ENCODE results near the gene ZNF311. TPM values are rescaled to one million over a fixed set of nuclear protein-coding genes. Genes with fewer than 3 reads are reported as not detected.

Gene ZNF311
- total RNA-seq, 2 experiments from 2014 or later, result 0.25 to 0.31 TPM

- H3K4me1 Mint-ChIP-seq (ENCODE audit: low read depth), result peaks cover 16% of the 10 kb centered on the region
- DNase-seq (peak in 13 of 14 experiments; percentile 8 to 74 (median 32)), ATAC-seq (ENCODE audit: poor library complexity) (peak; percentile 44)
- TF ChIP-seq, protein P1, sequence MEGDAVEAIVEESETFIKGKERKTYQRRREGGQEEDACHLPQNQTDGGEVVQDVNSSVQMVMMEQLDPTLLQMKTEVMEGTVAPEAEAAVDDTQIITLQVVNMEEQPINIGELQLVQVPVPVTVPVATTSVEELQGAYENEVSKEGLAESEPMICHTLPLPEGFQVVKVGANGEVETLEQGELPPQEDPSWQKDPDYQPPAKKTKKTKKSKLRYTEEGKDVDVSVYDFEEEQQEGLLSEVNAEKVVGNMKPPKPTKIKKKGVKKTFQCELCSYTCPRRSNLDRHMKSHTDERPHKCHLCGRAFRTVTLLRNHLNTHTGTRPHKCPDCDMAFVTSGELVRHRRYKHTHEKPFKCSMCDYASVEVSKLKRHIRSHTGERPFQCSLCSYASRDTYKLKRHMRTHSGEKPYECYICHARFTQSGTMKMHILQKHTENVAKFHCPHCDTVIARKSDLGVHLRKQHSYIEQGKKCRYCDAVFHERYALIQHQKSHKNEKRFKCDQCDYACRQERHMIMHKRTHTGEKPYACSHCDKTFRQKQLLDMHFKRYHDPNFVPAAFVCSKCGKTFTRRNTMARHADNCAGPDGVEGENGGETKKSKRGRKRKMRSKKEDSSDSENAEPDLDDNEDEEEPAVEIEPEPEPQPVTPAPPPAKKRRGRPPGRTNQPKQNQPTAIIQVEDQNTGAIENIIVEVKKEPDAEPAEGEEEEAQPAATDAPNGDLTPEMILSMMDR (IDR thresholded peaks at IDR 0.05), result no peak
- CTCF ChIA-PET, result interaction anchor here (1.2 to 1.9 kb wide), 2 partner anchors 10 to 174 kb away, joined by 3 to 6 read pairs; no protein-coding TSS in a partner anchor
- peak overlapping the region; percentile 18 for H3K27ac Mint-ChIP-seq
- H3K4me3 ChIP-seq (ENCODE audit: low read length), result peak overlapping the region; percentile 57
- no peaks in the 10 kb centered on the region for H3K36me3 Mint-ChIP-seq (ENCODE audit: low read depth)
- no peaks in the 10 kb centered on the region for H3K36me3 ChIP-seq (ENCODE audit: insufficient read depth, low read length)
- H3K9me3 ChIP-seq (ENCODE audit: control insufficient read depth in 1 of 2, insufficient read depth in 1 of 2, low read length in 2 of 2), result peaks cover 0 to 9% of the 10 kb centered on the region in 2 experiments
- intact Hi-C loops (cut with DNase I, micrococcal nuclease), result no loop called here
- H3K27me3 Mint-ChIP-seq, result peaks cover 24% of the 10 kb centered on the region
- peak overlapping the region in 1 of 2 donors; percentile 10 for H3K27ac ChIP-seq (ENCODE audit: low read depth in 1 of 2, low read length in 2 of 2)
- H3K4me1 ChIP-seq (ENCODE audit: insufficient read depth, low read length), result peaks cover 21% of the 10 kb centered on the region
- peak overlapping the region; percentile 85 for H3K4me3 Mint-ChIP-seq
- POLR2A ChIA-PET, result interaction anchor here (1.0 to 1.1 kb wide), 4 partner anchors 70 to 1858 kb away, joined by 3 to 6 read pairs (median 4); partner anchors contain the start of gene TRIM27
- H3K9me3 Mint-ChIP-seq, result no peaks in the 10 kb centered on the region
- H3K27me3 ChIP-seq (ENCODE audit: control insufficient read depth in 1 of 2, insufficient read depth in 2 of 2, low read length in 2 of 2), result peaks cover 12 to 20% of the 10 kb centered on the region in 2 experiments
Measured at GRCh38 chr6:29011276-29011734, 6.2 kb upstream of the ZNF311 start.

DNA sequence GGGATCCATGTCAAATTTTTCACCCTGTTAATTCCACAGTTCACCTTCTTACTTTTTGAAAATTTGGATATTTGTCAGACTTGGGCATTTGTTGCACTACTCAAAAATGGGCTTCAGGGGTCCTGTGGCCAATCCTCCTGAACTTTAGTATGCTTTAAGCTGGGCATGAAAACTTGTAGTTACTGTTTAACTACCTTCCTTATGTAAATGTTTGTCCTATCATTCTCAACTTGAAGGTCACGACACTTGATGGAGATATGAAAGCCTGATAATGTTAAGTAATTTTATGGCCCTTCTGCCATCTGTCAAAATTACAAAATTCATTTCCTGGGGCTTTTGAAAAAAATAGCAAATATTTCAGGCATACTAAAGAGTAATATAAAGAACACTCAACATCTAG lies 4.2 kb upstream of the ZNF311 start:
- intact Hi-C loops (cut with DNase I, micrococcal nuclease), result no loop called here
- Histone ChIP-seq H3K27ac (ENCODE audit: low read depth in 1 of 2, low read length in 2 of 2) (no peak overlapping the region), H3K4me3 (ENCODE audit: low read length) (no peak overlapping the region), H3K36me3 (ENCODE audit: insufficient read depth, low read length) (no peaks in the 10 kb centered on the region), H3K9me3 (ENCODE audit: control insufficient read depth in 1 of 2, insufficient read depth in 1 of 2, low read length in 2 of 2) (peaks cover 0 to 4% of the 10 kb centered on the region in 2 experiments), H3K4me1 (ENCODE audit: insufficient read depth, low read length) (peaks cover 16% of the 10 kb centered on the region), H3K27me3 (ENCODE audit: control insufficient read depth in 1 of 2, insufficient read depth in 2 of 2, low read length in 2 of 2) (peaks cover 6 to 13% of the 10 kb centered on the region in 2 experiments)
- ATAC-seq (ENCODE audit: poor library complexity) (no peak), DNase-seq (no peak)
- TF ChIP-seq, protein P1 (IDR thresholded peaks at IDR 0.05), result no peak
- H3K36me3 Mint-ChIP-seq (ENCODE audit: low read depth), result no peaks in the 10 kb centered on the region
- peaks cover 23% of the 10 kb centered on the region for H3K4me1 Mint-ChIP-seq (ENCODE audit: low read depth)
- CTCF ChIA-PET, result no interaction called here
- POLR2A ChIA-PET, result interaction anchor here (0.6 kb wide), 1 partner anchor 11 kb away, joined by 3 read pairs; no protein-coding TSS in a partner anchor
- no peak overlapping the region for H3K27ac Mint-ChIP-seq
- peaks cover 15% of the 10 kb centered on the region for H3K27me3 Mint-ChIP-seq
- H3K4me3 Mint-ChIP-seq, result no peak overlapping the region
- no peaks in the 10 kb centered on the region for H3K9me3 Mint-ChIP-seq

DNA sequence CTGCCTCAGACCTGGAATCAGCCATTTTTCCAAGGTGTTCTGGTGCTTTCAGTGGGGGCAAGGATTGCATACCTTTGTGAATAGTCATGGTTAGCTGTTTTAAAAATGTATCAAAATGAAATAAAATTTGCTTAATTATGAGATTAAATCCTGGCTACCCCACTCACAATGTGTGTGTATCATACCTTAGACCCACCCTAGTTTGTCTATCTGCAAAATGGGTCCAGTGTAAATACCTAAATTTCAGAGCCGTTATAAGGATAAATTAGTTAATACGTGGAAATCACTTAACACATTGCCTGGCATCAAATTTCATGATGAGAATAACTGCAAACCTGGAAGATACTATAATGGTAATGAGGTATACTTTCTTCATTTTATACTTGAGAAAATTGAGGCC lies 3.0 kb upstream of the ZNF311 start:
- intact Hi-C loops (cut with DNase I, micrococcal nuclease), result no loop called here
- Mint-ChIP-seq H3K36me3 (ENCODE audit: low read depth) (no peaks in the 10 kb centered on the region), H3K9me3 (no peaks in the 10 kb centered on the region), H3K27ac (no peak overlapping the region), H3K4me1 (ENCODE audit: low read depth) (peaks cover 23% of the 10 kb centered on the region), H3K4me3 (no peak overlapping the region), H3K27me3 (peaks cover 9% of the 10 kb centered on the region)
- Histone ChIP-seq H3K36me3 (ENCODE audit: insufficient read depth, low read length) (no peaks in the 10 kb centered on the region), H3K9me3 (ENCODE audit: control insufficient read depth in 1 of 2, insufficient read depth in 1 of 2, low read length in 2 of 2) (peaks cover 0 to 4% of the 10 kb centered on the region in 2 experiments), H3K27ac (ENCODE audit: low read depth in 1 of 2, low read length in 2 of 2) (no peak overlapping the region), H3K4me1 (ENCODE audit: insufficient read depth, low read length) (peaks cover 16% of the 10 kb centered on the region), H3K27me3 (ENCODE audit: control insufficient read depth in 1 of 2, insufficient read depth in 2 of 2, low read length in 2 of 2) (peaks cover 4 to 10% of the 10 kb centered on the region in 2 experiments), H3K4me3 (ENCODE audit: low read length) (no peak overlapping the region)
- CTCF ChIA-PET, result no interaction called here
- TF ChIP-seq, protein P1 (IDR thresholded peaks at IDR 0.05), result no peak
- POLR2A ChIA-PET, result no interaction called here
- ATAC-seq (ENCODE audit: poor library complexity) (no peak), DNase-seq (no peak)
